OCI-LY7 (cell line): ENCODE data around the gene COL9A1.

Experiments
- CTCF ChIP-seq: fragments of 200-600 bp; sonication (generic); conservative IDR thresholded peaks from 2 replicates; pipeline ENCODE4 v1.5.1; 2014; ENCODE audit warnings: mild to moderate bottlenecking, antibody characterized with exemption, low read length, moderate library complexity, mixed read lengths
- EZH2phosphoT487 ChIP-seq: fragments of 200-600 bp; sonication (generic); IDR thresholded peaks from 2 replicates; pipeline ENCODE4 v1.6.1; 2018; ENCODE audit warnings: low read depth, borderline replicate concordance, mild to moderate bottlenecking, mixed run types, antibody characterized with exemption, low read length, moderate library complexity, mixed read lengths

- TF ChIP-seq CTCF (no peak), EZH2phosphoT487 (no peak)
These were observed 121.8 kb downstream of the COL9A1 start for GRCh38 chr6:70180901-70181599.
